ENCODE results near the gene MORN5. TPM values are rescaled to one million over a fixed set of nuclear protein-coding genes. Genes with fewer than 3 reads are reported as not detected.

MORN5 gene
- total RNA-seq, 2 donors from 2014 or later = not detected

GRCh38 chr9:122131401-122132001, 28.2 kb upstream of the MORN5 start:
- DNase-seq (no peak), ATAC-seq (no peak)
- H3K27ac ChIP-seq = no peak overlapping the region
- H3K4me3 ChIP-seq = no peak overlapping the region
- intact Hi-C loops (cut with DNase I) = no loop called here
- no peaks in the 10 kb centered on the region for H3K9me3 ChIP-seq
- H3K4me1 ChIP-seq = peaks cover 6% of the 10 kb centered on the region
- TF ChIP-seq POLR2A (IDR thresholded peaks at IDR 0.05) = no peak
- no peak for TF ChIP-seq CTCF (IDR thresholded peaks at IDR 0.05)
- 34 to 48% methylated on average over 13 to 21 of the region's 21 CpGs for WGBS, 2 donors
- peaks cover 0 to 2% of the 10 kb centered on the region in 2 donors for H3K27me3 ChIP-seq
- H3K36me3 ChIP-seq (replicated peaks in 1 of 2; ENCODE audit: insufficient read depth in 1 of 2, low read depth in 2 of 2) = no peaks in the 10 kb centered on the region

GRCh38 chr9:122132539-122132938, 27.2 kb upstream of the MORN5 start:
- TF ChIP-seq CTCF (IDR thresholded peaks at IDR 0.05) = no peak
- no peak for TF ChIP-seq POLR2A (IDR thresholded peaks at IDR 0.05)
- no peaks in the 10 kb centered on the region for H3K9me3 ChIP-seq
- H3K36me3 ChIP-seq (replicated peaks in 1 of 2; ENCODE audit: insufficient read depth in 1 of 2, low read depth in 2 of 2) = no peaks in the 10 kb centered on the region
- ATAC-seq (no peak), DNase-seq (no peak)
- intact Hi-C loops (cut with DNase I) = no loop called here
- no peaks in the 10 kb centered on the region for H3K4me1 ChIP-seq
- H3K27me3 ChIP-seq = no peaks in the 10 kb centered on the region
- H3K4me3 ChIP-seq = no peak overlapping the region
- WGBS, 2 donors = 88 to 100% methylated on average over 4 of the region's 4 CpGs
- no peak overlapping the region for H3K27ac ChIP-seq

GRCh38 chr9:122133263-122133983, 26.3 kb upstream of the MORN5 start:
- intact Hi-C loops (cut with DNase I) = no loop called here
- ATAC-seq = peak; percentile 54
- Histone ChIP-seq H3K27me3 (no peaks in the 10 kb centered on the region), H3K4me1 (no peaks in the 10 kb centered on the region), H3K4me3 (no peak overlapping the region), H3K36me3 (replicated peaks in 1 of 2; ENCODE audit: insufficient read depth in 1 of 2, low read depth in 2 of 2) (no peaks in the 10 kb centered on the region), H3K9me3 (no peaks in the 10 kb centered on the region), H3K27ac (no peak overlapping the region)
- no peak for TF ChIP-seq POLR2A (IDR thresholded peaks at IDR 0.05)
- no peak for TF ChIP-seq CTCF (IDR thresholded peaks at IDR 0.05)
- DNase-seq = peak in 1 of 4 donors; percentile 23
- 75 to 78% methylated on average over 10 to 11 of the region's 12 CpGs for WGBS, 2 donors

- Histone ChIP-seq H3K4me3 (no peak overlapping the region), H3K9me3 (no peaks in the 10 kb centered on the region), H3K27me3 (no peaks in the 10 kb centered on the region), H3K36me3 (replicated peaks in 1 of 2; ENCODE audit: insufficient read depth in 1 of 2, low read depth in 2 of 2) (no peaks in the 10 kb centered on the region), H3K4me1 (no peaks in the 10 kb centered on the region), H3K27ac (no peak overlapping the region)
- intact Hi-C loops (cut with DNase I) = no loop called here
- ATAC-seq (no peak), DNase-seq (no peak)
- TF ChIP-seq CTCF (IDR thresholded peaks at IDR 0.05) (no peak), POLR2A (IDR thresholded peaks at IDR 0.05) (no peak)
- WGBS, 2 donors = 51 to 54% methylated on average over 17 of the region's 17 CpGs
Observed at GRCh38 chr9:122133984-122134535, 25.6 kb upstream of the MORN5 start.

Data from body of pancreas (tissue), 4 donors.